Natural killer cell (primary cell): ENCODE results near the gene ERFL. TPM values are rescaled to one million over a fixed set of nuclear protein-coding genes. Genes with fewer than 3 reads are reported as not detected.
A peak's percentile ranks its signal among the peaks of the same experiment; 100 is the strongest.

ENCODE experiments used
- ATAC-seq, 3 donors: fragments of 150-1000 bp in 2 of 3; fragments of 200-7000 bp in 1 of 3; cut with Tn5 transposase; 1 replicate in 1 of 3; 2 replicates in 2 of 3; pipeline ENCODE4 v1.10.0; 2021; ENCODE audit warnings: mild to moderate bottlenecking in 2 of 3, moderate library complexity in 2 of 3
- DNase-seq, 2 donors: peaks; one replicate each; pipeline versions ENCODE4 v3.0.0 to v3.0.0-alpha.2; 2013 to 2021; ENCODE audit warnings: mixed read lengths in 1 of 2
- H3K27ac ChIP-seq: one replicate; pipeline ENCODE4 v1.5.1; 2013; ENCODE audit warnings: mild to moderate bottlenecking, low read length
- H3K27me3 ChIP-seq: one replicate; pipeline ENCODE4 v1.6.1; 2013; ENCODE audit warnings: low read length; ENCODE audit not compliant: control insufficient read depth, insufficient read depth
- H3K36me3 ChIP-seq: one replicate; pipeline ENCODE4 v1.6.1; 2013; ENCODE audit warnings: low read length; ENCODE audit not compliant: control insufficient read depth, insufficient read depth
- H3K4me1 ChIP-seq: one replicate; pipeline ENCODE4 v1.6.1; 2013; ENCODE audit warnings: low read length; ENCODE audit not compliant: control insufficient read depth, insufficient read depth
- H3K4me3 ChIP-seq: one replicate; pipeline ENCODE4 v1.5.1; 2013; ENCODE audit warnings: low read length
- H3K9me3 ChIP-seq: one replicate; pipeline ENCODE4 v1.6.1; 2013; ENCODE audit warnings: low read length; ENCODE audit not compliant: control insufficient read depth, insufficient read depth
- H3K27ac Mint-ChIP-seq, 2 donors: one replicate each; pipeline ENCODE4 v1.8.0; 2022; ENCODE audit warnings: mild to moderate bottlenecking in 2 of 2, mixed read lengths in 2 of 2, moderate library complexity in 1 of 2
- H3K27me3 Mint-ChIP-seq, 2 donors: one replicate each; pipeline ENCODE4 v1.8.0; 2022; ENCODE audit warnings: low read depth in 2 of 2, mixed read lengths in 2 of 2
- H3K36me3 Mint-ChIP-seq: one replicate; pipeline ENCODE4 v1.8.0; 2022; ENCODE audit warnings: mixed read lengths
- H3K4me1 Mint-ChIP-seq, 2 donors: one replicate each; pipeline ENCODE4 v1.8.0; 2022; ENCODE audit warnings: mixed read lengths in 2 of 2
- H3K4me3 Mint-ChIP-seq: one replicate; pipeline ENCODE4 v1.8.0; 2022; ENCODE audit warnings: mild to moderate bottlenecking, moderate library complexity, mixed read lengths
- H3K9me3 Mint-ChIP-seq, 2 donors: one replicate each; pipeline ENCODE4 v1.8.0; 2022; ENCODE audit warnings: mixed read lengths in 2 of 2
- WGBS: methylation state at CpG from one replicate; pipeline ENCODE4 v1.1.7; 2013; ENCODE audit warnings: missing lambda C conversion rate; ENCODE audit not compliant: insufficient coverage; 5-methylcytosine and 5-hydroxymethylcytosine counted together
- intact Hi-C: fragments of 100-400 bp; cut with micrococcal nuclease; formaldehyde crosslinking; loops from one replicate; pipeline ENCODE4 v1.14.2; 2022
- total RNA-seq, 4 donors: library from RNA; stranded (reverse); fragments of 120-200 nt in 1 of 4; gene quantifications; one replicate each; pipeline versions ENCODE4 v1.2.3 to v1.2.4, GENCODE V29; 2013 to 2022
- TF ChIP-seq, protein P1 (sequence below): fragments of 200-600 bp; IDR thresholded peaks from one replicate; pipeline ENCODE4 v1.8.0; 2022; ENCODE audit warnings: antibody characterized with exemption

ERFL gene
- total RNA-seq, 3 donors from 2014 or later (not counting 1 experiment from before 2014, with no cell fraction given), result 1.1 to 2.1 (median 1.5) TPM

DNA sequence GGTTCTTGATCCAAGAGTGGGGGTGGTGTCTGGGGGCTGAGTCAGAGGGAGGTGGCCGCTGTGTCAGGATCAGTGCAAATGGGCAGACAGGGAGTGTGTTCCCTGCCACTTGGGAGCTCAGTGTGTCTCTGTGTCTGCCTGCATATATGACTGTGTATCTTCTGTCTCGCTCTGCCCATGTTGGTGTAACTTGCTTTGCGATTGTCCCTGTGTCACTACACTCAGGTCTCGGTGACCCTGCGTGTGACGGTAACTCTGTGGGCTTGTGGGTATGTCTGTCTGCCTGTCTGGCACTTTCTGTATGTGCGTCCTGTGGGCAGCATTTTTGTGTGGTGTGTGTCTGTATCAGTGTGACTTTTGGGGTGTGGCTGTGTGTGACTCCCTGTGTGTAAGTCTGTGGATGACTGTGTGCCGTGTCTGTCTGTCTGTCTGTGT lies 8.2 kb upstream of the ERFL start:
- peaks cover 53% of the 10 kb centered on the region for H3K4me1 ChIP-seq
- TF ChIP-seq, protein P1, sequence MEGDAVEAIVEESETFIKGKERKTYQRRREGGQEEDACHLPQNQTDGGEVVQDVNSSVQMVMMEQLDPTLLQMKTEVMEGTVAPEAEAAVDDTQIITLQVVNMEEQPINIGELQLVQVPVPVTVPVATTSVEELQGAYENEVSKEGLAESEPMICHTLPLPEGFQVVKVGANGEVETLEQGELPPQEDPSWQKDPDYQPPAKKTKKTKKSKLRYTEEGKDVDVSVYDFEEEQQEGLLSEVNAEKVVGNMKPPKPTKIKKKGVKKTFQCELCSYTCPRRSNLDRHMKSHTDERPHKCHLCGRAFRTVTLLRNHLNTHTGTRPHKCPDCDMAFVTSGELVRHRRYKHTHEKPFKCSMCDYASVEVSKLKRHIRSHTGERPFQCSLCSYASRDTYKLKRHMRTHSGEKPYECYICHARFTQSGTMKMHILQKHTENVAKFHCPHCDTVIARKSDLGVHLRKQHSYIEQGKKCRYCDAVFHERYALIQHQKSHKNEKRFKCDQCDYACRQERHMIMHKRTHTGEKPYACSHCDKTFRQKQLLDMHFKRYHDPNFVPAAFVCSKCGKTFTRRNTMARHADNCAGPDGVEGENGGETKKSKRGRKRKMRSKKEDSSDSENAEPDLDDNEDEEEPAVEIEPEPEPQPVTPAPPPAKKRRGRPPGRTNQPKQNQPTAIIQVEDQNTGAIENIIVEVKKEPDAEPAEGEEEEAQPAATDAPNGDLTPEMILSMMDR, result no peak
- H3K9me3 ChIP-seq, result no peaks in the 10 kb centered on the region
- no peak overlapping the region for H3K4me3 ChIP-seq
- Mint-ChIP-seq H3K27me3 (peaks cover 16 to 30% of the 10 kb centered on the region in 2 donors), H3K9me3 (no peaks in the 10 kb centered on the region), H3K27ac (peak overlapping the region; percentile 42 to 92), H3K4me1 (peaks cover 31 to 63% of the 10 kb centered on the region in 2 donors), H3K4me3 (no peak overlapping the region), H3K36me3 (no peaks in the 10 kb centered on the region)
- WGBS, result 56% methylated on average over 8 of the region's 8 CpGs
- intact Hi-C loops, result loop anchor here (1.0 kb wide), 1 partner anchor 9 kb away; no protein-coding TSS in a partner anchor
- H3K36me3 ChIP-seq, result no peaks in the 10 kb centered on the region
- peak; percentile 61 to 79 (median 76) for ATAC-seq
- peak in 1 of 2 donors; percentile 83 for DNase-seq
- no peak overlapping the region for H3K27ac ChIP-seq
- peaks cover 16% of the 10 kb centered on the region for H3K27me3 ChIP-seq

DNA sequence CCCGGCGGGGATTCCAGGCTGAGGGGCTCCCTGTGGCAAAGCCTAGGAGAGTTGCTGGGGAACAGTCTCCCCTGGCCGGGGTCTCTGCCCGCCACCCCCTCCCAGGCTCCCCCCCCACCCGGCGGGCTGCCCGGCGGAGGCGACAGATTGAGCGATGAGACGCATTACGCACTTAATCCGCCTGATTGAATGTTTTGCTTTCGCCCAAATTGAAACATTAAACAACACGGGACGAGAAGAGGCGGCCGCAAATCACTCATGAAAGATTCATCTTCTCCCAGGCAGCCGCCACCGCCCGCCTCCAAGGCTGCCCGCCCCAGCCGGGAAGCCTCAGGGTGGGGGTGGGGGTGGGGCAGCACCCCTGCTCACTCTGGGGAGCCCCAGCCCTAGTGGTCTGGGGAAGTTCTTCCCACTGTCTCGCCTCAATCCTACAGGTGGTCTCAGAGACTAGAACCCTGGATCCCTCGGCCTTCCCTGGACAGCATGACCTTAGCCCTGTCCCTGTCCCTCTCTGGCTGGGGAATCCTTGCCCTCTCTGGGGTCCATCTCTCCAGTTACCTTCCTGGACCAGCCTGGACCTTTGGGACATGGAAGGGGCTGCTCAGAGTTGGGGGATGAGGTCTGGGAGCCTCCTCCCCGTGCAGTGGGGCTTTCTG lies 7.6 kb upstream of the ERFL start:
- intact Hi-C loops, result loop anchor here (1.0 kb wide), 2 partner anchors 9 to 63 kb away; no protein-coding TSS in a partner anchor
- no peak overlapping the region for H3K27ac ChIP-seq
- 58% methylated on average over 23 of the region's 26 CpGs for WGBS
- H3K4me1 ChIP-seq, result peaks cover 51% of the 10 kb centered on the region
- no peak overlapping the region for H3K4me3 Mint-ChIP-seq
- ATAC-seq, result no peak
- H3K27me3 ChIP-seq, result peaks cover 11% of the 10 kb centered on the region
- no peak overlapping the region for H3K4me3 ChIP-seq
- H3K27me3 Mint-ChIP-seq, result peaks cover 12 to 27% of the 10 kb centered on the region in 2 donors
- H3K9me3 Mint-ChIP-seq, result no peaks in the 10 kb centered on the region
- TF ChIP-seq, protein P1, result no peak
- peak overlapping the region; percentile 69 to 92 for H3K27ac Mint-ChIP-seq
- H3K36me3 ChIP-seq, result no peaks in the 10 kb centered on the region
- H3K9me3 ChIP-seq, result no peaks in the 10 kb centered on the region
- peaks cover 28 to 58% of the 10 kb centered on the region in 2 donors for H3K4me1 Mint-ChIP-seq
- peak in 1 of 2 donors; percentile 52 for DNase-seq
- no peaks in the 10 kb centered on the region for H3K36me3 Mint-ChIP-seq

DNA sequence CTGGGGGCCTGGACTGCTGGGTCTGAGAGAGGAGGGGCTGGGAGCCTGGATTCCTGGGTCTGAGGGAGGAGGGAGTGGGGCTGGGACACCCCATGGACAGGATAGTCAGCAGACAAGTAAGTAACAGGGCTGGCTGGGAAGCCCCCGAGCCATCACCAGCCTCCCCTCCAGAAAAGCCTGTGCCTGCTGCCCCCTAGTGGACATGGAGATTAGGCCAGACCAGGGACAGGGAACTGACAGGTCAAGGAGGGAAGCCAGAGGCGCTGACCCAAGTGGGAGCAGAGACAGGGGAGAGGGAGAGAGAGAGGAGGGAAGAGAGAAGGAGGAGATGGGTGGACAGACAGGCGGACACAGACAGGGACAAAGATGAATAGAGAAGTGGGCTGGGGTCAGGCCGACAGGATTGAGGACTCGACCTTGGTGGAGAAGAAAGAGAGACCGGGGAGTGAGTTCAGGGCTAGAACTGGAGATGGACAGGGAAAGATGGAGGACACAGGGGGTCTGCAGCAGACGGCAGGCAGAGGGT lies 6.7 kb upstream of the ERFL start:
- Mint-ChIP-seq H3K4me3 (no peak overlapping the region), H3K4me1 (peaks cover 35 to 60% of the 10 kb centered on the region in 2 donors), H3K27ac (peak overlapping the region; percentile 69 to 90), H3K27me3 (peaks cover 12 to 24% of the 10 kb centered on the region in 2 donors), H3K36me3 (no peaks in the 10 kb centered on the region), H3K9me3 (no peaks in the 10 kb centered on the region)
- intact Hi-C loops, result loop anchor here (1.0 kb wide), 1 partner anchor 62 kb away; no protein-coding TSS in a partner anchor
- DNase-seq, result peak; percentile 77 to 90
- peaks cover 51% of the 10 kb centered on the region for H3K4me1 ChIP-seq
- H3K27ac ChIP-seq, result no peak overlapping the region
- H3K4me3 ChIP-seq, result no peak overlapping the region
- peak; percentile 78 to 84 (median 80) for ATAC-seq
- peaks cover 15% of the 10 kb centered on the region for H3K27me3 ChIP-seq
- 36% methylated on average over 7 of the region's 7 CpGs for WGBS
- TF ChIP-seq, protein P1, result peak; percentile 88
- no peaks in the 10 kb centered on the region for H3K9me3 ChIP-seq
- no peaks in the 10 kb centered on the region for H3K36me3 ChIP-seq
